Transverse colon (tissue), 4 donors: ENCODE measurements around the gene KCTD2. TPM values are rescaled to one million over a fixed set of nuclear protein-coding genes. Genes with fewer than 3 reads are reported as not detected.
A peak's percentile ranks its signal among the peaks of the same experiment; 100 is the strongest.

Source experiments
- DNase-seq: peaks from one replicate; pipeline ENCODE4 v3.0.0-alpha.2; 2019
- H3K27ac ChIP-seq, 4 donors: fragments of 200-600 bp; sonication (generic); 2 replicates each; pipeline ENCODE4 v1.5.1; 2016 to 2018; ENCODE audit warnings: inconsistent platforms in 4 of 4
- H3K27me3 ChIP-seq: fragments of 200-600 bp; sonication (generic); 2 replicates; pipeline ENCODE4 v1.5.1; 2017; ENCODE audit warnings: inconsistent platforms
- H3K36me3 ChIP-seq, 4 donors: fragments of 200-600 bp; sonication (generic); 2 replicates each; pipeline ENCODE4 v1.5.1; 2017 to 2019; ENCODE audit warnings: inconsistent platforms in 4 of 4
- H3K4me1 ChIP-seq, 4 donors: fragments of 200-600 bp; sonication (generic); 2 replicates each; pipeline ENCODE4 v1.5.1; 2017 to 2020; ENCODE audit warnings: inconsistent platforms in 4 of 4
- H3K4me3 ChIP-seq, 4 donors: fragments of 200-600 bp; sonication (generic); 1 replicate in 1 of 4; 2 replicates in 3 of 4; pipeline versions ENCODE4 v1.5.1 to v1.6.1; 2017 to 2019; ENCODE audit warnings: inconsistent platforms in 4 of 4
- H3K9me3 ChIP-seq, 2 donors: fragments of 200-600 bp; sonication (generic); 2 replicates each; pipeline ENCODE4 v1.5.1; 2017 to 2019; ENCODE audit warnings: inconsistent platforms in 2 of 2
- EP300 ChIP-seq: sonication (generic); formaldehyde crosslinking; IDR thresholded peaks from one replicate; pipeline ENCODE4 v1.6.1; 2017; ENCODE audit warnings: antibody characterized with exemption, low read depth
- POLR2A ChIP-seq: fragments of 450-650 bp; IDR thresholded peaks from one replicate; pipeline ENCODE4 v1.6.1; 2016; ENCODE audit warnings: antibody characterized with exemption, mild to moderate bottlenecking, moderate library complexity
- POLR2AphosphoS5 ChIP-seq, 3 donors: sonication (generic); formaldehyde crosslinking; IDR thresholded peaks; one replicate each; pipeline ENCODE4 v1.6.1; 2016; ENCODE audit warnings: antibody characterized with exemption in 3 of 3
- WGBS, 2 donors: methylation state at CpG; one replicate each; pipeline ENCODE4 v1.1.5; 2018; ENCODE audit warnings: low coverage in 1 of 2; 5-methylcytosine and 5-hydroxymethylcytosine counted together
- in situ Hi-C, 4 donors: fragments of 200-750 bp; cut with MboI; loops; one replicate each; pipeline versions ENCODE4 v1.15.0 to v1.15.1; 2017; ENCODE audit warnings: low sequenced_read_pairs in 3 of 4, low pct_ligation_motif_present in 1 of 4, low pct_unique_long_range_greater_than_20kb in 1 of 4
- intact Hi-C: fragments of 100-400 bp; cut with DNase I; formaldehyde crosslinking; loops from one replicate; pipeline ENCODE4 v1.15.1; 2023; ENCODE audit warnings: low total_unique reads
- total RNA-seq, 4 donors: library from RNA; depleted of rRNA; stranded (reverse); fragments of >200 nt; gene quantifications; one replicate each; pipeline ENCODE4 v1.1.0, GENCODE V29; 2016
- TF ChIP-seq, protein P1 (sequence below), 5 experiments: fragments of 200-600 bp in 3 of 5; fragments of 450-650 bp in 2 of 5; sonication (generic) in 3 of 5; IDR thresholded peaks; 1 replicate in 2 of 5; 2 replicates in 3 of 5; pipeline ENCODE4 v1.5.1; 2016 to 2017; ENCODE audit warnings: antibody characterized with exemption in 5 of 5, inconsistent platforms in 3 of 5, mild to moderate bottlenecking in 2 of 5, moderate library complexity in 1 of 5

The KCTD2 gene
- total RNA-seq, 4 donors from 2014 or later, result 14.5 to 24.7 (median 19.7) TPM

DNA sequence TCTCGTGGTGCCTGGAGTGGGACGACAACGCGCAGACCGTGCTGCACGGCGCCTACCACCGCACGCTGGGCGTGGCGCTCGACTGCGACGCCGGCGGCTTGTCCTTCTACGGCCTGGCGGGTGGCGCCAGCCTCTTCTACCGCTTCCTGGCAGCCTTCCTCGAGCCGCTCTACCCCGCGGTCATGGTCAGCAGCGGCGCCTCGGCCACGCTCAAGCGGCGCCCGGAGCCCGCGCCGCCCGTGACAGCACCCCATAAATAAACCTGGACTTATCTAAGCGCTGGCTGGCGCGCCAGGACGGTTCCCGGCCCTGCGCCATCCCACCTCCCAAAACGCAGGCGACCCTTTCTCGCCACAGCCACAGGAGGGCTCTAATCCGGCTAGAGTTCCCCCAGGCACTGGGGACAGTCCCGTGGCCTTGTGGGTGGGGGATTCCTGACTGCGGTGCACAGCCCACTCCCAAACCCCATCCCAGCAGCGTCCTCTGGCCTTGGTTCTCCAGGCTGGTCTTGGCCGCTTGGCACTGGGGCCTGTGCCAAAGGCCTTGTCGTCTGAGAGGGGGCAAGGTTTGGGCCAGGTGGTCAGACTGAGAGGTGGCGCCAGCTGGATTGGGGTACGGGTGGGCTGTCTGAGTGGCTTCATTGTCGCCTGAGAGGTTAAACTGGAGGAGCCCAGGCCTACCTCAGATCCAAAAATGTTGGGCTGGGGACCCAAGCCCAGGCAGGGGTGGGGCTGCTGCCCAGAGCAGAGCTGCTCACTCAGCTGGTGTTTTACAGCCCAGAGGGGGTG, 30.7 kb downstream of the KCTD2 start:
- peak; percentile 75 for DNase-seq
- Histone ChIP-seq H3K4me1 (peaks cover 38 to 51% (median 45%) of the 10 kb centered on the region in 4 donors), H3K27ac (peak overlapping the region; percentile 80 to 88 (median 86)), H3K9me3 (no peaks in the 10 kb centered on the region), H3K4me3 (peak overlapping the region; percentile 2 to 39 (median 32)), H3K27me3 (no peaks in the 10 kb centered on the region), H3K36me3 (no peaks in the 10 kb centered on the region)
- TF ChIP-seq POLR2AphosphoS5 (IDR thresholded peaks at IDR 0.05) (peak in 2 of 3 donors; percentile 2 to 25), EP300 (no peak), POLR2A (peak; percentile 40)
- TF ChIP-seq, protein P1, sequence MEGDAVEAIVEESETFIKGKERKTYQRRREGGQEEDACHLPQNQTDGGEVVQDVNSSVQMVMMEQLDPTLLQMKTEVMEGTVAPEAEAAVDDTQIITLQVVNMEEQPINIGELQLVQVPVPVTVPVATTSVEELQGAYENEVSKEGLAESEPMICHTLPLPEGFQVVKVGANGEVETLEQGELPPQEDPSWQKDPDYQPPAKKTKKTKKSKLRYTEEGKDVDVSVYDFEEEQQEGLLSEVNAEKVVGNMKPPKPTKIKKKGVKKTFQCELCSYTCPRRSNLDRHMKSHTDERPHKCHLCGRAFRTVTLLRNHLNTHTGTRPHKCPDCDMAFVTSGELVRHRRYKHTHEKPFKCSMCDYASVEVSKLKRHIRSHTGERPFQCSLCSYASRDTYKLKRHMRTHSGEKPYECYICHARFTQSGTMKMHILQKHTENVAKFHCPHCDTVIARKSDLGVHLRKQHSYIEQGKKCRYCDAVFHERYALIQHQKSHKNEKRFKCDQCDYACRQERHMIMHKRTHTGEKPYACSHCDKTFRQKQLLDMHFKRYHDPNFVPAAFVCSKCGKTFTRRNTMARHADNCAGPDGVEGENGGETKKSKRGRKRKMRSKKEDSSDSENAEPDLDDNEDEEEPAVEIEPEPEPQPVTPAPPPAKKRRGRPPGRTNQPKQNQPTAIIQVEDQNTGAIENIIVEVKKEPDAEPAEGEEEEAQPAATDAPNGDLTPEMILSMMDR (IDR thresholded peaks at IDR 0.05), result peak in 3 of 5 experiments; percentile 3 to 12 (median 4)
- WGBS, 2 donors, result 6% methylated on average over 52 of the region's 53 CpGs; no CpG with 5 or more reads in 1 of the 2 donors
- in situ Hi-C loops (no loop called here), intact Hi-C loops (loop anchor here (10.0 kb wide), 1 partner anchor 127 kb away; the partner anchor contains the start of gene NUP85)

DNA sequence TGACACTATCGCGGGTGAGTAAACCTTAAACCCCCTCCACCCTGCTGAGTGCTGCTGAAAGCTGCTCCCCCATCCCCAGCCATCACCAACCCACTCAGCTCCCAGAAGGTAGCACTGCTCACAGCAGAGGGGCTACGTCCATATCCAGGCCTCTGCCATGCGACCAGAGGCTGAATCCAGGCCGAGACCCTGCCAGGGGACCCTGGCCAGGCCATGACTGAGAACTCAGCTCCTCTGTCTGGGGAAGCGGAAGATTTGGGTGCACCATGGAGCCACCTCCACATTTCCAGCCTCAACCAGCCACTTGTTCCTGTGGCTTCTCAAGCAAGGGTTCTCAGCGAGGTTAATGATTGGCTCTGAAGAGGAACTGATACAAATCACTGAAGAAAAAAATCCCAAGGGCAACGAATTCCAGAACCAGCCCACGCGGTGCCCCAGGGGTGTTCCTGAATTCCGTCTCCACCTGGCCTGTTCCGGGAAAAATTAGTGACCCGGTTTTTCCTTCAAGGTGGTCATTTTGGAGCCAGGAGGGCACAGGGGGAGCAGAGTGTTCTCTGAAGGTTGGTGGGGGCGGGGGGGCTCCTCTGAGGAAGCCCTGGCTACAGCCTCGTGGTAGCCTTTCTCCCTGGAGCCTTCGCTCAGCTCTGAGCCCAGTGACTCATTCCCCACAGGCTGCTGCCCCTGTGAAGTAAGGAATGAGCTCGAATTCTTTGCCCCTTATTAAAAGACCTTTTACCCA, 31.4 kb downstream of the KCTD2 start:
- H3K27ac ChIP-seq, result peak overlapping the region; percentile 80 to 88 (median 86)
- TF ChIP-seq, protein P1 (IDR thresholded peaks at IDR 0.05), result no peak
- TF ChIP-seq EP300 (no peak), POLR2AphosphoS5 (IDR thresholded peaks at IDR 0.05) (no peak), POLR2A (no peak)
- WGBS, 2 donors, result 42% methylated on average over 17 of the region's 17 CpGs; no CpG with 5 or more reads in 1 of the 2 donors
- no peaks in the 10 kb centered on the region for H3K27me3 ChIP-seq
- H3K36me3 ChIP-seq, result no peaks in the 10 kb centered on the region
- no peak overlapping the region for H3K4me3 ChIP-seq
- DNase-seq, result no peak
- intact Hi-C loops (loop anchor here (10.0 kb wide), 1 partner anchor 126 kb away; the partner anchor contains the start of gene NUP85), in situ Hi-C loops (no loop called here)
- H3K4me1 ChIP-seq, result peaks cover 34 to 47% (median 43%) of the 10 kb centered on the region in 4 donors
- H3K9me3 ChIP-seq, result no peaks in the 10 kb centered on the region

DNA sequence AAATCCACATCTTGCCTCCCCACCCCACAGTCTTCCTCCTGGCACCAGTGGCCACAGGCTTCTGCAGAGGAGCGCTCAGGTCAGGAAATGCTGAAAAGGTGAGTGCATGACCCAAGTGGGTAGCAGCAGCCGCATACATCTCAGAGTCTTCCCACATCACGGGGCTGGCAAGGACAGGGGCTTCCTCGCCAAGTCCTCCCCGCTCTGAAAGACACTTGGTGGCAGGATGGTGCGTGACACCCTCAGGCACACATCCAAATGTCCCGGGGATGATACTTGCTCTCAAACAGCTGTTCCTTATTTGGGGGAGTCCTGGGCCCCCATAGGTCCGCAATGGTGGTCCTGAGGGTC, 32.0 kb downstream of the KCTD2 start:
- no peak overlapping the region for H3K4me3 ChIP-seq
- no peaks in the 10 kb centered on the region for H3K36me3 ChIP-seq
- peak overlapping the region; percentile 80 to 88 (median 86) for H3K27ac ChIP-seq
- intact Hi-C loops (loop anchor here (10.0 kb wide), 1 partner anchor 126 kb away; the partner anchor contains the start of gene NUP85), in situ Hi-C loops (no loop called here)
- DNase-seq, result no peak
- no peaks in the 10 kb centered on the region for H3K27me3 ChIP-seq
- H3K4me1 ChIP-seq, result peaks cover 29 to 44% (median 39%) of the 10 kb centered on the region in 4 donors
- TF ChIP-seq POLR2A (no peak), POLR2AphosphoS5 (IDR thresholded peaks at IDR 0.05) (no peak), EP300 (no peak)
- TF ChIP-seq, protein P1 (IDR thresholded peaks at IDR 0.05), result no peak
- H3K9me3 ChIP-seq, result no peaks in the 10 kb centered on the region
- 80% methylated on average over 8 of the region's 8 CpGs; no CpG with 5 or more reads in 1 of the 2 donors for WGBS, 2 donors
